Kidney epithelial cell (primary cell): ENCODE results near the gene NSG2. TPM values are rescaled to one million over a fixed set of nuclear protein-coding genes. Genes with fewer than 3 reads are reported as not detected.
"Not testable (repeated sequence)": the region's sequence is repeated elsewhere in the genome, so short reads cannot be mapped to it uniquely, and the experiment has no call there.

Experiments used
- DNase-seq: peaks from one replicate; pipeline ENCODE4 v3.0.0-alpha.2; 2010; ENCODE audit warnings: low read depth
- H3K27me3 ChIP-seq: 2 replicates; pipeline ENCODE4 v1.6.0; 2011; ENCODE audit warnings: low read length; ENCODE audit not compliant: control insufficient read depth, insufficient read depth
- H3K36me3 ChIP-seq: 2 replicates; pipeline ENCODE4 v1.5.1; 2011; ENCODE audit warnings: low read length; ENCODE audit not compliant: control insufficient read depth, insufficient read depth
- H3K4me3 ChIP-seq: 2 replicates; pipeline ENCODE4 v1.5.1; 2011; ENCODE audit warnings: low read depth, mild to moderate bottlenecking, control low read depth, low read length
- CTCF ChIP-seq: IDR thresholded peaks from 2 replicates; pipeline ENCODE4 v1.5.1; 2011; ENCODE audit warnings: mild to moderate bottlenecking, moderate library complexity, low read length, control low read depth, inconsistent platforms; ENCODE audit not compliant: insufficient read depth, poor library complexity, severe bottlenecking
- total RNA-seq: library from RNA; depleted of rRNA; stranded (reverse); fragments of >200 nt; gene quantifications from 2 replicates; pipeline ENCODE4 v1.2.3, GENCODE V29; 2015

The NSG2 gene
- total RNA-seq, 1 donor from 2014 or later: not detected

- no peak for DNase-seq
Observed at GRCh38 chr5:174010365-174010764, 35.1 kb upstream of the NSG2 start.

GRCh38 chr5:174011441-174011840 lies 34.1 kb upstream of the NSG2 start:
- no peak for TF ChIP-seq CTCF
- Histone ChIP-seq H3K36me3 (no peaks in the 10 kb centered on the region), H3K27me3 (no peaks in the 10 kb centered on the region), H3K4me3 (no peak overlapping the region)
- no peak for DNase-seq

More at GRCh38 chr5:174010365-174010764, 35.1 kb upstream of the NSG2 start:
- Histone ChIP-seq H3K4me3 (no peak overlapping the region), H3K27me3 (no peaks in the 10 kb centered on the region), H3K36me3 (no peaks in the 10 kb centered on the region)
- no peak for TF ChIP-seq CTCF

- not testable (repeated sequence) for H3K36me3 ChIP-seq, H3K4me3 ChIP-seq, H3K27me3 ChIP-seq
- peak; percentile 48 for TF ChIP-seq CTCF
- peak; percentile 1 for DNase-seq
Observed at GRCh38 chr5:174020069-174020927, 25.2 kb upstream of the NSG2 start.

- no peak overlapping the region for H3K4me3 ChIP-seq
- H3K27me3 ChIP-seq: peaks cover 2% of the 10 kb centered on the region
- DNase-seq: no peak
- TF ChIP-seq CTCF: no peak
- H3K36me3 ChIP-seq: no peaks in the 10 kb centered on the region
Observed at GRCh38 chr5:174020928-174021304, 24.6 kb upstream of the NSG2 start.

- no peak for DNase-seq
- Histone ChIP-seq H3K27me3 (peaks cover 2% of the 10 kb centered on the region), H3K36me3 (no peaks in the 10 kb centered on the region), H3K4me3 (no peak overlapping the region)
- no peak for TF ChIP-seq CTCF
Observed at GRCh38 chr5:174022384-174023095, 23.0 kb upstream of the NSG2 start.
